Esophagus squamous epithelium (tissue), 5 donors: ENCODE data around the gene CEMIP. TPM values are rescaled to one million over a fixed set of nuclear protein-coding genes. Genes with fewer than 3 reads are reported as not detected.
A peak's percentile ranks its signal among the peaks of the same experiment; 100 is the strongest.

Experiments
- DNase-seq: peaks from one replicate; lab custom pipeline; 2025; lab: John Stamatoyannopoulos, UW
- H3K27ac ChIP-seq, 4 donors: fragments of 200-600 bp; sonication (generic); one replicate each; pipeline ENCODE4 v1.5.1; 2016 to 2019; ENCODE audit warnings: mild to moderate bottlenecking in 1 of 4
- H3K27me3 ChIP-seq, 4 donors: fragments of 200-600 bp; sonication (generic); 1 replicate in 3 of 4; 2 replicates in 1 of 4; pipeline versions ENCODE4 v1.5.1 to v1.6.0; 2017 to 2021; ENCODE audit warnings: antibody characterized with exemption in 1 of 4
- H3K36me3 ChIP-seq, 3 donors: fragments of 200-600 bp; sonication (generic); one replicate each; pipeline ENCODE4 v1.5.1; 2016 to 2019
- H3K4me1 ChIP-seq, 3 donors: fragments of 200-600 bp; sonication (generic); one replicate each; pipeline ENCODE4 v1.5.1; 2017 to 2019
- H3K4me3 ChIP-seq, 4 donors: fragments of 200-600 bp; sonication (generic); 1 replicate in 3 of 4; 2 replicates in 1 of 4; pipeline ENCODE4 v1.5.1; 2016 to 2019; ENCODE audit warnings: mild to moderate bottlenecking in 2 of 4, moderate library complexity in 1 of 4
- H3K9me3 ChIP-seq, 3 donors: fragments of 200-600 bp; sonication (generic); one replicate each; pipeline ENCODE4 v1.5.1; 2016 to 2019
- POLR2A ChIP-seq, 4 donors: fragments of 450-650 bp; IDR thresholded peaks; one replicate each; pipeline ENCODE4 v1.6.1; 2017; ENCODE audit warnings: antibody characterized with exemption in 4 of 4, mild to moderate bottlenecking in 4 of 4, moderate library complexity in 3 of 4
- WGBS, 2 donors: methylation state at CpG; one replicate each; pipeline ENCODE4 v1.1.5; 2018; 5-methylcytosine and 5-hydroxymethylcytosine counted together
- intact Hi-C: fragments of 100-400 bp; cut with DNase I; formaldehyde crosslinking; loops from one replicate; pipeline ENCODE4 v1.15.0; 2022
- total RNA-seq, 4 donors: library from RNA; depleted of rRNA; stranded (reverse); fragments of >200 nt; gene quantifications; one replicate each; pipeline ENCODE4 v1.1.0, GENCODE V29; 2016
- TF ChIP-seq, protein P1 (sequence below), 6 experiments: fragments of 450-650 bp in 4 of 6; fragments of 200-600 bp in 2 of 6; sonication (generic) in 2 of 6; IDR thresholded peaks; one replicate each; pipeline ENCODE4 v1.5.1; 2016 to 2019; ENCODE audit warnings: antibody characterized with exemption in 6 of 6, mild to moderate bottlenecking in 4 of 6, moderate library complexity in 4 of 6
- donor health status: DM: yes; HTN: yes; CAD: no.

CEMIP gene
- total RNA-seq, 4 donors from 2014 or later: 2.8 to 13.5 (median 7.6) TPM

DNA sequence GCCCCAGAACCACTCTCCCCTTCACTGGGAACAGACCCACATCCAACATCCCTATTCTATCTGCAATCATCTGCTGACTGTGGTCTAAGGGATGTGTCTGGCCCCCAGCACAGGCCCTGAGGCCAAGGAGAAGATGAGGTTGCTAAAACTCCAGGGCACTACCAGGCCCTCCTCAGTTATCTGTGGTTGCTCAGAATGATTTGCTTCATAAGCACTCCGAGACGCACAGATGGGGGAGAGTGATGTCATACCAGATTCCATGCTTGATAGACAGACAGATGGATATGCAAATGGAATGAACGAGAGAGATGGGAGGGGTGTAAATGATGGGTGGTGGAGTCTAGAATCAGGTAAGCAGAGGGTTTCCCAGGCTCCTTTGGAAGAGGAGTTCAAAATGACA is 57.8 kb downstream of the CEMIP start:
- DNase-seq: no peak
- Histone ChIP-seq H3K36me3 (no peaks in the 10 kb centered on the region), H3K27me3 (peaks cover 0 to 66% (median 0%) of the 10 kb centered on the region in 4 donors), H3K27ac (no peak overlapping the region), H3K4me3 (no peak overlapping the region), H3K9me3 (no peaks in the 10 kb centered on the region), H3K4me1 (peaks cover 5 to 69% (median 20%) of the 10 kb centered on the region in 3 donors)
- WGBS, 2 donors: 86 to 97% methylated on average over 3 of the region's 3 CpGs
- TF ChIP-seq POLR2A (IDR thresholded peaks at IDR 0.05): no peak
- TF ChIP-seq, protein P1, sequence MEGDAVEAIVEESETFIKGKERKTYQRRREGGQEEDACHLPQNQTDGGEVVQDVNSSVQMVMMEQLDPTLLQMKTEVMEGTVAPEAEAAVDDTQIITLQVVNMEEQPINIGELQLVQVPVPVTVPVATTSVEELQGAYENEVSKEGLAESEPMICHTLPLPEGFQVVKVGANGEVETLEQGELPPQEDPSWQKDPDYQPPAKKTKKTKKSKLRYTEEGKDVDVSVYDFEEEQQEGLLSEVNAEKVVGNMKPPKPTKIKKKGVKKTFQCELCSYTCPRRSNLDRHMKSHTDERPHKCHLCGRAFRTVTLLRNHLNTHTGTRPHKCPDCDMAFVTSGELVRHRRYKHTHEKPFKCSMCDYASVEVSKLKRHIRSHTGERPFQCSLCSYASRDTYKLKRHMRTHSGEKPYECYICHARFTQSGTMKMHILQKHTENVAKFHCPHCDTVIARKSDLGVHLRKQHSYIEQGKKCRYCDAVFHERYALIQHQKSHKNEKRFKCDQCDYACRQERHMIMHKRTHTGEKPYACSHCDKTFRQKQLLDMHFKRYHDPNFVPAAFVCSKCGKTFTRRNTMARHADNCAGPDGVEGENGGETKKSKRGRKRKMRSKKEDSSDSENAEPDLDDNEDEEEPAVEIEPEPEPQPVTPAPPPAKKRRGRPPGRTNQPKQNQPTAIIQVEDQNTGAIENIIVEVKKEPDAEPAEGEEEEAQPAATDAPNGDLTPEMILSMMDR (IDR thresholded peaks at IDR 0.05): no peak
- intact Hi-C loops: no loop called here

- Histone ChIP-seq H3K9me3 (no peaks in the 10 kb centered on the region), H3K4me1 (peaks cover 5 to 69% (median 20%) of the 10 kb centered on the region in 3 donors), H3K4me3 (no peak overlapping the region), H3K27me3 (peaks cover 0 to 58% (median 0%) of the 10 kb centered on the region in 4 donors), H3K36me3 (no peaks in the 10 kb centered on the region), H3K27ac (peak overlapping the region in 1 of 4 donors; percentile 23)
- no peak for DNase-seq
- intact Hi-C loops: no loop called here
- TF ChIP-seq, protein P1 (IDR thresholded peaks at IDR 0.05): no peak
- no peak for TF ChIP-seq POLR2A (IDR thresholded peaks at IDR 0.05)
- 56 to 61% methylated on average over 2 to 6 of the region's 11 CpGs for WGBS, 2 donors
These were observed 58.8 kb downstream of the CEMIP start for GRCh38 chr15:80838012-80838411.

GRCh38 chr15:80838666-80839065 is 59.5 kb downstream of the CEMIP start:
- TF ChIP-seq, protein P1 (IDR thresholded peaks at IDR 0.05): no peak
- TF ChIP-seq POLR2A (IDR thresholded peaks at IDR 0.05): no peak
- Histone ChIP-seq H3K27me3 (peaks cover 0 to 52% (median 0%) of the 10 kb centered on the region in 4 donors), H3K27ac (peak overlapping the region in 2 of 4 donors; percentile 39 to 77), H3K4me3 (no peak overlapping the region), H3K4me1 (peaks cover 5 to 70% (median 20%) of the 10 kb centered on the region in 3 donors), H3K9me3 (no peaks in the 10 kb centered on the region), H3K36me3 (no peaks in the 10 kb centered on the region)
- 67 to 70% methylated on average over 3 to 4 of the region's 7 CpGs for WGBS, 2 donors
- DNase-seq: no peak
- intact Hi-C loops: no loop called here

- WGBS, 2 donors: 86 to 90% methylated on average over 2 to 3 of the region's 3 CpGs
- no peak for TF ChIP-seq POLR2A (IDR thresholded peaks at IDR 0.05)
- TF ChIP-seq, protein P1 (IDR thresholded peaks at IDR 0.05): no peak
- H3K27ac ChIP-seq: peak overlapping the region in 2 of 4 donors; percentile 42 to 77
- no peak overlapping the region for H3K4me3 ChIP-seq
- intact Hi-C loops: no loop called here
- H3K36me3 ChIP-seq: no peaks in the 10 kb centered on the region
- H3K27me3 ChIP-seq: peaks cover 0 to 52% (median 0%) of the 10 kb centered on the region in 4 donors
- peaks cover 10 to 70% (median 30%) of the 10 kb centered on the region in 3 donors for H3K4me1 ChIP-seq
- H3K9me3 ChIP-seq: no peaks in the 10 kb centered on the region
- no peak for DNase-seq
These were observed 60.6 kb downstream of the CEMIP start for GRCh38 chr15:80839764-80840130.

- WGBS, 2 donors: 60 to 63% methylated on average over 1 to 10 of the region's 22 CpGs
- H3K27me3 ChIP-seq: peaks cover 0 to 52% (median 0%) of the 10 kb centered on the region in 4 donors
- no peak for TF ChIP-seq POLR2A (IDR thresholded peaks at IDR 0.05)
- TF ChIP-seq, protein P1 (IDR thresholded peaks at IDR 0.05): no peak
- intact Hi-C loops: no loop called here
- no peaks in the 10 kb centered on the region for H3K36me3 ChIP-seq
- peak overlapping the region in 3 of 4 donors; percentile 16 to 77 (median 24) for H3K27ac ChIP-seq
- no peak overlapping the region for H3K4me3 ChIP-seq
- no peaks in the 10 kb centered on the region for H3K9me3 ChIP-seq
- peaks cover 10 to 70% (median 23%) of the 10 kb centered on the region in 3 donors for H3K4me1 ChIP-seq
- no peak for DNase-seq
These were observed 61.3 kb downstream of the CEMIP start for GRCh38 chr15:80840182-80841130.
